Left lung (tissue), 10 donors: ENCODE measurements around the gene HEXA. TPM values are rescaled to one million over a fixed set of nuclear protein-coding genes. Genes with fewer than 3 reads are reported as not detected.

Experiments used
- ATAC-seq: fragments of 200-7000 bp; cut with Tn5 transposase; one replicate; pipeline ENCODE4 v1.9.1; 2020; ENCODE audit warnings: moderate library complexity
- DNase-seq, 4 donors: peaks; one replicate each; pipeline ENCODE4 v3.0.0-alpha.2; 2013 to 2020
- H3K27ac ChIP-seq, 2 donors: fragments of 200-600 bp; sonication (generic) in 1 of 2; one replicate each; pipeline versions ENCODE4 v1.5.0 to v1.8.0; 2020 to 2021
- H3K27me3 ChIP-seq, 2 donors: fragments of 200-600 bp; sonication (generic) in 1 of 2; one replicate each; pipeline versions ENCODE4 v1.5.0 to v1.8.0; 2020 to 2021
- H3K36me3 ChIP-seq, 2 donors: fragments of 200-600 bp; sonication (generic) in 1 of 2; one replicate each; pipeline versions ENCODE4 v1.5.0 to v1.8.0; 2020 to 2021
- H3K4me1 ChIP-seq, 2 donors: fragments of 200-600 bp; one replicate each; pipeline ENCODE4 v1.8.0; 2021
- H3K4me3 ChIP-seq, 2 donors: fragments of 200-600 bp; sonication (generic) in 1 of 2; one replicate each; pipeline versions ENCODE4 v1.5.0 to v1.8.0; 2020 to 2021; ENCODE audit warnings: mild to moderate bottlenecking in 1 of 2
- H3K9me3 ChIP-seq, 2 donors: fragments of 200-600 bp; sonication (generic) in 1 of 2; one replicate each; pipeline versions ENCODE4 v1.5.0 to v1.8.0; 2020 to 2021
- CTCF ChIP-seq, 2 donors: fragments of 200-600 bp; sonication (generic) in 1 of 2; IDR thresholded peaks; one replicate each; pipeline versions ENCODE4 v1.5.0 to v1.8.0; 2021; ENCODE audit warnings: antibody characterized with exemption in 2 of 2
- intact Hi-C, 2 donors: fragments of 100-400 bp; cut with DNase I; formaldehyde crosslinking; loops; one replicate each; pipeline versions ENCODE4 v1.11.2 to v1.14.2; 2022
- polyA plus RNA-seq, 6 donors: library from polyadenylated mRNA; unstranded; fragments of 120-200 nt; gene quantifications; one replicate each; pipeline ENCODE4 v1.2.1, GENCODE V29; 2013; ENCODE audit not compliant: insufficient read length in 6 of 6
- total RNA-seq, 2 donors: library from RNA; stranded (reverse); fragmentation: NEBNext Ultra II Directional; extraction: Animal tissue kit (Norgen Biotek cat#: 25700); gene quantifications; one replicate each; pipeline ENCODE4 v1.2.1, GENCODE V29; 2021
- donor health status: DM: no; HTN: yes; CAD: no.
- donor health status: DM: no; HTN: no; CAD: no.

HEXA gene
- total and polyA plus RNA-seq, 8 donors, result 74.0 to 193 (median 90.3) TPM

DNA sequence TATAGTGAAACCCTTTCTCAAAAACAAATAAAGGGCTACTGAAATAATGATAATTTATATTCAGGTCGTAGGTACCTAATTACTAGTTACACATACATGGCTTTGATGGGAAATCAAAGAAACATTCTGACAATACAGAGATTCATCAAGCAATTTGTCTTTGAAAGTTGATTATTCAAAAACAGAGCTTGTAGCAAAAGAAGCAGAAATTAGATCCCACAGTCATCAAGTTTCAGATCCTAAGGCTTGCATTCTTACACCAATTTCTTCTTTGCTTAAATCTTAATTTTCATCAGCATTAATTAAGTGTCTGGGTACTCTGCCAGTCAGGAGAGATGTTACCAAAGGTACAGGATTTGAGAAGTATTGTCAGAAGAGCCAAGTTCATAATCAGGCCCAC is 1.5 kb upstream of the HEXA start:
- H3K27ac ChIP-seq, result peak overlapping the region in 1 of 2 donors; percentile 94
- H3K9me3 ChIP-seq, result no peaks in the 10 kb centered on the region
- H3K4me1 ChIP-seq, result peaks cover 0 to 39% of the 10 kb centered on the region in 2 donors

DNA sequence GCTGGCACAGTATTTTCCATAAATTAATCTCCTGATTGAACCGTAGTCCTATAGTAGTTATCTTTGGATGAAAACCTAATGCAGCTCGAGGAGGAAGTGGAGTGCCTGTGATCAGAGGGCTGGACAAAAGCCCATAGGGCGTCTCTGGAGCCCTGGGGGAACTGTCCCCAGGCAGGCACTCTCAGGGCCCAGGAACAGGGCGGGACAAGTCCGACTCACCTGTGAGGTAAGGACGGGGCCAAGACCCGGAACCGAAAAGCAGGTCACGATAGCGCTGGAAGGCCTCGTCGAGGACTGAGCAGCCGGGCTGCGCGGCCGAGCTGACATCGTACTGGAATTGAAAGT is 341 bp downstream of the HEXA start:
- peak; percentile 85 for ATAC-seq

More for the DNA sequence above, 1.5 kb upstream of the HEXA start:
- no peak for DNase-seq
- H3K4me3 ChIP-seq, result no peak overlapping the region
- no peaks in the 10 kb centered on the region for H3K36me3 ChIP-seq
- TF ChIP-seq CTCF (IDR thresholded peaks at IDR 0.05), result no peak
- intact Hi-C loops, result no loop called here
- H3K27me3 ChIP-seq, result no peaks in the 10 kb centered on the region
- no peak for ATAC-seq

DNA sequence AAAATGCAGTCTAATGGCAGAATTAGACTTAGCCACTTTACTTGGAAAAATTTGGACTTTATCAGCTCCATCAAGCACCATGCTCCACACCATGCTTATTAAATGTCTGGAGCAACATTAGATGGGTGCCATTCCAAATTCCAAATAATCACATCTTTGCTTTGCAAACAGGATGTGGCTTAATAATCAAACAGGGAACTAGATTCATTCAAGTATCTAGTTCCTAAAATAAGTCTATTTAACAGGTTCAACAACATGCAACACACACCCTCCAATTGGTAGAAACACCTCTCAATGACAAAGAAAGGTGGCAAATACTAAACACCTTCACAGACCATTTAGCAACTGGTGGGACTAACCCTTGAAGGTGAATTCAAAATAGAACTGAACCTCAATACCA is 3.5 kb downstream of the HEXA start:
- Histone ChIP-seq H3K4me3 (no peak overlapping the region), H3K27ac (peak overlapping the region in 1 of 2 donors; percentile 52), H3K27me3 (no peaks in the 10 kb centered on the region), H3K9me3 (no peaks in the 10 kb centered on the region), H3K4me1 (peaks cover 0 to 89% of the 10 kb centered on the region in 2 donors), H3K36me3 (no peaks in the 10 kb centered on the region)
- DNase-seq (no peak), ATAC-seq (no peak)
- intact Hi-C loops, result no loop called here
- no peak for TF ChIP-seq CTCF (IDR thresholded peaks at IDR 0.05)

More for the DNA sequence above, 341 bp downstream of the HEXA start:
- TF ChIP-seq CTCF (IDR thresholded peaks at IDR 0.05), result no peak
- Histone ChIP-seq H3K27ac (peak overlapping the region; percentile 91 to 94), H3K9me3 (no peaks in the 10 kb centered on the region), H3K4me1 (peaks cover 0 to 58% of the 10 kb centered on the region in 2 donors), H3K36me3 (no peaks in the 10 kb centered on the region), H3K27me3 (no peaks in the 10 kb centered on the region), H3K4me3 (peak overlapping the region; percentile 61 to 75)
- peak in 2 of 4 donors; percentile 79 to 89 for DNase-seq
- intact Hi-C loops, result no loop called here

DNA sequence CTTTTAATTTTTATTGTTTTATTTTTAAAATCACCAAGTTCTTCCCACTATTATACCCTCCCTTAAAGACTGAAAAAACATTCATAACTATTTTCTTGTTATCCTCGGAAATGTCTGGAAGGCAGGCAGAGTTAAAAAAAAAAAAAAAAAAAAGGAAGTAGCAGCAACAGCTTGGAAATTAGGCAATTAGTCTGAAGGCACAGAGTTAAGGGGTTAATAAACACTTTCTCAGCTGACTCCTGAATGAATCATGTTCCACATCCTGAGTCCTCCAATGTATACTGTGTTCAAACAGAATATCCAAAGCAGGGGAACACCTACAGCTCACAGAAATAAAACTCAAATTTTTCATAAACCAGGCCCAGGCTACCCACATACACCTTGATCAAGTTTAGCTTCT is 5.8 kb downstream of the HEXA start:
- H3K27ac ChIP-seq, result peak overlapping the region; percentile 0 to 87

GRCh38 chr15:72368899-72369298 is 6.9 kb downstream of the HEXA start:
- H3K4me1 ChIP-seq, result peaks cover 0 to 85% of the 10 kb centered on the region in 2 donors
- no peak overlapping the region for H3K4me3 ChIP-seq
- no peaks in the 10 kb centered on the region for H3K27me3 ChIP-seq
- H3K27ac ChIP-seq, result peak overlapping the region; percentile 57 to 87
- no peak for TF ChIP-seq CTCF (IDR thresholded peaks at IDR 0.05)
- ATAC-seq (peak; percentile 84), DNase-seq (peak in 1 of 4 donors; percentile 76)
- intact Hi-C loops, result no loop called here
- no peaks in the 10 kb centered on the region for H3K36me3 ChIP-seq
- no peaks in the 10 kb centered on the region for H3K9me3 ChIP-seq

More for the DNA sequence above, 5.8 kb downstream of the HEXA start:
- H3K4me3 ChIP-seq, result no peak overlapping the region
- ATAC-seq (peak; percentile 56), DNase-seq (no peak)
- intact Hi-C loops, result no loop called here
- H3K9me3 ChIP-seq, result no peaks in the 10 kb centered on the region
- H3K27me3 ChIP-seq, result no peaks in the 10 kb centered on the region
- TF ChIP-seq CTCF (IDR thresholded peaks at IDR 0.05), result no peak
- H3K36me3 ChIP-seq, result no peaks in the 10 kb centered on the region
- H3K4me1 ChIP-seq, result peaks cover 0 to 96% of the 10 kb centered on the region in 2 donors
